SIG-M5 (cell line): ENCODE measurements around the gene FASN.

Source experiments
- DNase-seq: peaks from one replicate; lab custom pipeline; 2025; lab: John Stamatoyannopoulos, UW

FASN gene

GRCh38 chr17:82056729-82057621 is 41.1 kb downstream of the FASN start:
- DNase-seq, result no peak

- no peak for DNase-seq
Measured at GRCh38 chr17:82055965-82056728, 41.9 kb downstream of the FASN start.

GRCh38 chr17:82055023-82055964 is 42.7 kb downstream of the FASN start:
- DNase-seq, result no peak

DNA sequence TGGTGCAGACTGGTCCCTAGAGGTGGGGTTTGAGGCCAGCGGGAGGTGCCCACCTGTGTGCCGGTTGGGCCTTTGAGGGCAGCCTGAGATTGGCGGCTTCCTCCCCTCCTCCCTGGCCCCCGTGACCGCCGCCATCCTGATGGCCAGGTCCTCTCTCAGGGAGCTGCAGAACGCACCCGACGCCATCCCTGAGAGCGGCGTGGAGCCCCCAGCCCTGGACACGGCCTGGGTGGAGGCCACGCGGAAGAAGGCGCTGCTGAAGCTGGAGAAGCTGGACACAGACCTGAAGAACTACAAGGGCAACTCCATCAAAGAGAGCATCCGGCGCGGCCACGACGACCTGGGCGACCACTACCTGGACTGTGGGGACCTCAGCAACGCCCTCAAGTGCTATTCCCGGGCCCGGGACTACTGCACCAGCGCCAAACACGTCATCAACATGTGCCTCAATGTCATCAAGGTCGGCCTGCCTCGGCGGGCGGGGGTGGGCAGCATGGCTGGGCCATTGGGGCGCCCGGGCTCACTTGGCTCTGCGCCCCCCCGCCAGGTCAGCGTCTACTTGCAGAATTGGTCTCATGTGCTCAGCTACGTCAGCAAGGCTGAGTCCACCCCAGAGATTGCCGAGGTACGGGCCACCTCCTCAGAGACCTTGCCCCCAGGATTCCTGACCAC is 43.5 kb downstream of the FASN start:
- no peak for DNase-seq

- DNase-seq, result no peak
Measured at GRCh38 chr17:82053556-82054263, 44.3 kb downstream of the FASN start.

DNA sequence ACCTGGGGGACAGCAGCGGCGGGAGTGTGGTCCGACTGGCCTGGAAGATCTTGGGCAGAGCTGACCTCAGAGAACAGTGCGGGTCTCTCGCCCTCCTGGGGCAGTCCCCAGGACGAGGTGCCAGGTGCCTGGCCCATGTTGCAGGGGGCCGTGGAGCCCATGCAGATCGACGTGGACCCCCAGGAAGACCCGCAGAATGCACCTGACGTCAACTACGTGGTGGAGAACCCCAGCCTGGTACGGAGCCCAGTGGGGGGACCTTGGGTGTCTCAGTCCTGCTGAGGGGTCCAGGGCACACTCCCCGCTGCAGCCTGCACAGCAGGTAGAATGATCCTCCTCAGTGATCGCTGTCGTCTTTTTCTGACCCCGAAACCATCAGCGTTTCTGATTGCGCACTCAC is 44.9 kb downstream of the FASN start:
- DNase-seq, result no peak

DNA sequence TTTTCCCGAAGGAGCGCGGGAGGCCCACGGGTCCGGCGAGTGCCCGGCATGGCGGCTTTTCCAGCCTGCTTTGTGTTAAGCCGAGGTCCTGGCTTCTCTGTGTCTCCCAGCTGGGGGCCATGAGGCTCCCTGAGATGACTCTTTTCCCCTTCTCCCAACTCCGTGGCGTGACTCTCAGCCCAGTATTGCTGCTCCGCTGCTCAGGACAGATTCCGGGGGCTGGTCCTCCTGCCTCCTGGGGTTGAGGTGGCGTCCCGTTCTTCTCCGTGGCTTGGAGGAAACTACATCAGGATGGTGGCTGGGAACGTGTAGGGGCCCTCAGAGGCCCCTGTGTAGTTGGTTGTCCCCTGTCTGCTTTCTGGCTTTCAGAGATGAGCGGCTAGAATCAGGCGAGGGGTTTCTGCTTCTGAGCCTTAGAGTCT is 45.4 kb downstream of the FASN start:
- DNase-seq, result no peak

DNA sequence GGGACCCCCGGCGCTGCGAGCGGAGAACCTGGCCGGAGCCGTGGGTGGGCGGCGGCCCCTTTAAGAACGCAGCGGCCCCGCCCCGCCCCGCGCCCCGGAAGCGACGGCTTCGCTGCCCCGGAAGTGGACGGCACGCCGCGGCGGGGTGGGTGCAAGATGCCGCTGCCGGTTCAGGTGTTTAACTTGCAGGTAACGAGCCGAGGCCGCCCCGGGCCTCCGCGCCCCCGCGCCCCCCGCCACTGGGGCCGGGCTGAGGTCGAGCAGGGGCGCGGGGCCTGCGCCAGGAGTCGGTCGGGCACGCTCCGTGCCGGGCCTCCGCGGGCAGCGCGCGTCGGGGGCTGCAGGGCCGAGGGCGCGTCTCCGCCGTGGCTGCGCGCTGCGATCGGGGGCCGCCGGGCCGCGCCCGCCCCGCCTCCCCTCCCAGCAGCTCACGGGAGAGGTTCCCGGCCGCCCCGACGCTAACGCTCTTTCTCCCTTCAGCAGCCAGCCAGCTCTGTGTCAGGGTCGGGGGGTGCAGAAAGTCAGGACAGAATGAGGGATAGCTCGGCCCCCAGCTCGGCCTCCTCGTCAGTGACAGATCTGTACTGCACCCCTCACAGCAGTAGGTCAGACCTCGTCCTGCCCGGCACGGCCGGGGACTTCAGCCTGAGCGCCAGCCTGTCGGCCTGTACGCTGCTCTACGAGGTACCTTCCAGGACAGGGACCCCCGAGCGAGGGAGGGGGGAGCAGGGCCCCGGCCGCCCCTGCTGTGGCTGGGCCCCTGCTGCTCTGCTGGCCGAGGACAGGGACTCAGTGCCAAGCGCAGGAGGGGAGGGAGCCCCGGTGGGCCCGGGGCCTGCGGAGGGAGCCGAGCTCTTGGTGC is 46.0 kb downstream of the FASN start, which contains the start of the genes GPS1 and RFNG:
Gene GPS1, plus strand, starts transcription at position 123 of the 862 bp plus-strand sequence. Its CDS starts 34 bp downstream, at position 157.
Gene RFNG, minus strand, starts transcription at position 36 of the 862 bp plus-strand sequence. CDS start 45 bp downstream, outside the sequence.
- DNase-seq, result no peak

DNA sequence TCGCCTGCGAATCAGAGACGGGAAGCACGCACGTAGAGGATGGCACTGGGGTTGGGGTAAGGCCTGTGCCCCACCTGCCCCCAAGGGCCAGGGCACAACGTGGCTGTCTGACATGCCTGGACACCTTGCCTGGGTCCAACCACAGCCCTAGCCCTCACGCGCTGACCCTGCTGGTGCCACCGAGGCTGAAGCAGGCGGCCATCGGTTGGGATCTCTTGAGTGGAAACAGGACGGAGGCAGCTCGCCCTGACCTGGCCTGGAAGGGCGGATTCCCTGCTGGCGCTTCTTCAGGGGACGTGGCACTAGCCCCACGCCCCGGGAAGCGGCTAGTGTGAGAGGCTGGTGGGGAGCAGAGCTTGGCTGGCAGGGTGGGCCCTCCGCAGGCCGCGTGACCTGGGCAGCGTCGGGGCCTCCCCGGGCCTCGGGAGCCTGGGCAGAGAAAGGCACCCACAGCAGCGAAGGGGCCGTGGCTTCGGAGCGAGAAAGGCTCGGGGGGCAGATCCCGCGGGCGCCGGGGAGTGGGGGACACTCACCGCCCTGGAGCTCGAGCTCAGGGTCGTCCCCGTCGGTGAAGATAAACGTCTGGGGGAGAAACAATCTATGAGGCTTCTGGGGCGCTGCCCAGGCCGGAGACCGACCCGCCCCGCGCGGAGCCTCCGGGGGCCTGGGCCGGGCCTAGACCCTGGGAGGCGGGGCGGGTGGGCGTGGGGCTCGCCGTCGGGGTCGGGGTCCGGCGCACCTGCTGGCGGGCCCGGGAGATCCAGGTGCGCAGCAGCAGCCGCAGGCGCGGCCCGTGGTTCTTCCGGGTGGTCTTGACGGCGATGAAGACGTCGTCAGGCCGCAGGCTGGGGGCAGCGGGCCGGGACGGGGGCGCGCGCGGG is 47.0 kb downstream of the FASN start:
- no peak for DNase-seq

- DNase-seq, result no peak
Measured at GRCh38 chr17:82050152-82050760, 47.8 kb downstream of the FASN start.

GRCh38 chr17:82049521-82049971 is 48.5 kb downstream of the FASN start:
- DNase-seq, result no peak

DNA sequence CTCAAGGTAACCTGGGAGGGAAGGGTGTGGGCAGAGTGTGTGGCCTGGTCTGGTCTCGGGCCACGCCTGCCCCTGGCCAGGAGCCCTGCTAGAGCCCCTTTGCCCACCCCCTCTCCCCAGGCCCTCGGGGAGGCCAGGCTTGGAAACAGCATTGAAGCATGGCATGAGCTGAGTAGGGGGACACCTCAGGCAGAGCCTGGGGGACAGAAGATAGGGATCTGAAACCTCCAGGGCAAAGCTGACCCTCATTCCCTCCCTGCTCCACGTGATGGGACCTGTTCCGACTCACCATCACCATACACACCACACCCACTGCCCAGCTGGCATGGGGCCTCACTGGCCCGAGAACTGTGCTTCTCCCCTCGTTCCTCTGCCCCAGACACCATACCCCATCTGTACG is 48.9 kb downstream of the FASN start:
- no peak for DNase-seq

DNA sequence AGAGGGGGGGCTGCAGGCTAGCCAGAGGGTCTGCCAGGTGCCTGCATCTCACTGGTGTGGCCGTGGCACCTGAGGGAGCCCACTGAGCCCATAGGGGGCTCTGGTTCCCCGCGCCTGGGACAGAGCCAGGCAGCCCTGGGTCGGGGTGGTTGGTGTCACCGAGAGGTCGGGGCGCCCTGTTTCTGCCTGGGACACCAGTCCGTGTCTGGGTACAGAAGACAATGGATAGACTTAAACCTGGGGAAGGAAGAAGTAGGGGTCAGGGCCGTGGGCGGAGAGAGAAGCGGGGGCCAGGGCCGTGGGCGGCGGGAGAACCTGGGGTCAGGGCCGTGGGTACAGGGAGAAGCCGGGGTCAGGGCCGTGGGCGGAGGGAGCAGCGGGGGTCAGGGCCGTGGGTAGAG is 49.5 kb downstream of the FASN start:
- DNase-seq, result no peak

- DNase-seq, result no peak
Measured at GRCh38 chr17:82047914-82048570, 50.0 kb downstream of the FASN start.

DNA sequence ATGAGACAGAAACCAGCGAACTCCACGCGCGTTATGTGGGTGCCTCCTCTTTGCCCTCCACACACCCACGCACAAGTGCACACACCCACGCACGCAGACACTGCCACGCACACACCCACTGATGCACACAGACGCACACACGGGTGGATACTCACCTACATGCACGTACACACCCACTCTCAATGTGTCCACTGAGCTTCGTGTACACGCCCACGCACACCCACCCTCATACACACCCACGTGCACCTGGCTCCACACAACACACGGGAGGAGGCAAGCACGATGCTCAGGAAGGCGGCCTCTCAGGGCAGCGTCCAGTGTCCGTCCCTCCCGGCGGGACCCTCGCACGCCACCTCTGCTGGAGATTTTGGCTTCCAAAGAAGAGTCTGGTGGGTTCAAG is 50.7 kb downstream of the FASN start:
- DNase-seq, result no peak

- DNase-seq, result no peak
Measured at GRCh38 chr17:82046903-82047302, 51.1 kb downstream of the FASN start.

GRCh38 chr17:82045936-82046484 is 52.0 kb downstream of the FASN start:
- no peak for DNase-seq
